ENCODE results near the gene SMIM31. TPM values are rescaled to one million over a fixed set of nuclear protein-coding genes. Genes with fewer than 3 reads are reported as not detected.

Gene SMIM31
- total and polyA plus RNA-seq, 9 of the 15 experiments (the other 6 are each of a cell fraction or from before 2014, with no cell fraction given): not detected

DNA sequence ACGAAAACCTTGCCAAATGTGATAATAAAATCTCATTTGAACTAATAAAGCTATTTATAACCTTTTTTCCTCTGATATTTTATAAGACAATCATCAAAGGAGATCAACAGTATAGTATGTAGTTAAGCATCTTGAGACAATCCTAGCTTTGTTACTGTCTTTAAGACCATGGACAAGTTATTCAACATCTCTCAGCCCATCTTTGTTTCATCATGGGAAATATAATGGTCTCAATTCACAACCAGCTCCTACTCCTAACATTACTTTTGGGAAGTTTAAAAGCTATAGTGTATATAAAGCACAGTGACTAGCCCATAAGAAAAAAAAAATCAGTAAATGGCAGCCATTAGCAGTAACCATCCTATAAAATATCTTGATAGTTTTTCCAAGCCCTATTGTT lies 65.4 kb downstream of the SMIM31 start:
- POLR2A ChIA-PET: no interaction called here
- H2AFZ ChIP-seq (ENCODE audit: low read depth, low read length): no peak overlapping the region
- WGBS (ENCODE audit: insufficient coverage, low coverage, missing lambda C conversion rate): 0% methylated on average over 1 of the region's 1 CpG
- H3K4me1 ChIP-seq (replicated peaks in 1 of 2; ENCODE audit: control insufficient read depth in 2 of 2, insufficient read depth in 2 of 2, low read length in 2 of 2): no peaks in the 10 kb centered on the region
- no peak overlapping the region for H3K4me2 ChIP-seq (ENCODE audit: insufficient read depth, low read length)
- no peaks in the 10 kb centered on the region for H3K36me3 ChIP-seq (ENCODE audit: control insufficient read depth, insufficient read depth, low read length)
- no peak for DNase-seq (ENCODE audit: extremely low read depth in 1 of 4, low spot score in 3 of 4)
- no peaks in the 10 kb centered on the region for H3K9me1 ChIP-seq (ENCODE audit: control insufficient read depth, insufficient read depth, low read length)
- in situ Hi-C loops (cut with MboI) (no loop called here), intact Hi-C loops (cut with micrococcal nuclease) (no loop called here)
- H3K4me3 ChIP-seq: no peak overlapping the region
- CTCF ChIA-PET (ENCODE audit: low intra/inter-chr PET ratio): no interaction called here
- ATAC-seq: no peak
- H3K27me3 ChIP-seq (ENCODE audit: control insufficient read depth in 2 of 2, insufficient read depth in 2 of 2, low read length in 2 of 2): no peaks in the 10 kb centered on the region; a peak in 1 of 5 replicates
- H3K9ac ChIP-seq (ENCODE audit: insufficient read depth in 1 of 2, low read depth in 2 of 2, low read length in 2 of 2): no peak overlapping the region
- H3K9me3 ChIP-seq (replicated peaks; ENCODE audit: control insufficient read depth, insufficient read depth, low read depth, low read length): no peaks in the 10 kb centered on the region
- TF ChIP-seq, protein P1, sequence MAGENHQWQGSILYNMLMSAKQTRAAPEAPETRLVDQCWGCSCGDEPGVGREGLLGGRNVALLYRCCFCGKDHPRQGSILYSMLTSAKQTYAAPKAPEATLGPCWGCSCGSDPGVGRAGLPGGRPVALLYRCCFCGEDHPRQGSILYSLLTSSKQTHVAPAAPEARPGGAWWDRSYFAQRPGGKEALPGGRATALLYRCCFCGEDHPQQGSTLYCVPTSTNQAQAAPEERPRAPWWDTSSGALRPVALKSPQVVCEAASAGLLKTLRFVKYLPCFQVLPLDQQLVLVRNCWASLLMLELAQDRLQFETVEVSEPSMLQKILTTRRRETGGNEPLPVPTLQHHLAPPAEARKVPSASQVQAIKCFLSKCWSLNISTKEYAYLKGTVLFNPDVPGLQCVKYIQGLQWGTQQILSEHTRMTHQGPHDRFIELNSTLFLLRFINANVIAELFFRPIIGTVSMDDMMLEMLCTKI (IDR thresholded peaks at IDR 0.05; ENCODE audit: partially characterized antibody): no peak
- TF ChIP-seq FUS (optimal IDR thresholded peaks at IDR 0.05; ENCODE audit: low read depth, low read length) (no peak), ZNF77 (CRISPR knock-in tag; IDR thresholded peaks at IDR 0.05) (no peak), HEY1 (CRISPR knock-in tag; IDR thresholded peaks at IDR 0.05; ENCODE audit: borderline replicate concordance) (no peak), DNMT1 (IDR thresholded peaks at IDR 0.05) (no peak), HNRNPH1 (optimal IDR thresholded peaks at IDR 0.05; ENCODE audit: low read depth, low read length) (no peak), NR3C1 (CRISPR knock-in tag; IDR thresholded peaks at IDR 0.05) (no peak), ZNF23 (CRISPR knock-in tag; IDR thresholded peaks at IDR 0.05) (no peak), SAFB2 (IDR thresholded peaks at IDR 0.05; ENCODE audit: borderline replicate concordance, low read depth, low read length, severe bottlenecking) (no peak), ZNF217 (CRISPR knock-in tag; IDR thresholded peaks at IDR 0.05) (no peak), HDAC6 (IDR thresholded peaks at IDR 0.05; ENCODE audit: low read depth, low read length) (no peak), BRCA1 (IDR thresholded peaks at IDR 0.05) (no peak), BRCA1 (CRISPR knock-in tag; IDR thresholded peaks at IDR 0.05) (no peak)
- TF ChIP-seq, protein P2, sequence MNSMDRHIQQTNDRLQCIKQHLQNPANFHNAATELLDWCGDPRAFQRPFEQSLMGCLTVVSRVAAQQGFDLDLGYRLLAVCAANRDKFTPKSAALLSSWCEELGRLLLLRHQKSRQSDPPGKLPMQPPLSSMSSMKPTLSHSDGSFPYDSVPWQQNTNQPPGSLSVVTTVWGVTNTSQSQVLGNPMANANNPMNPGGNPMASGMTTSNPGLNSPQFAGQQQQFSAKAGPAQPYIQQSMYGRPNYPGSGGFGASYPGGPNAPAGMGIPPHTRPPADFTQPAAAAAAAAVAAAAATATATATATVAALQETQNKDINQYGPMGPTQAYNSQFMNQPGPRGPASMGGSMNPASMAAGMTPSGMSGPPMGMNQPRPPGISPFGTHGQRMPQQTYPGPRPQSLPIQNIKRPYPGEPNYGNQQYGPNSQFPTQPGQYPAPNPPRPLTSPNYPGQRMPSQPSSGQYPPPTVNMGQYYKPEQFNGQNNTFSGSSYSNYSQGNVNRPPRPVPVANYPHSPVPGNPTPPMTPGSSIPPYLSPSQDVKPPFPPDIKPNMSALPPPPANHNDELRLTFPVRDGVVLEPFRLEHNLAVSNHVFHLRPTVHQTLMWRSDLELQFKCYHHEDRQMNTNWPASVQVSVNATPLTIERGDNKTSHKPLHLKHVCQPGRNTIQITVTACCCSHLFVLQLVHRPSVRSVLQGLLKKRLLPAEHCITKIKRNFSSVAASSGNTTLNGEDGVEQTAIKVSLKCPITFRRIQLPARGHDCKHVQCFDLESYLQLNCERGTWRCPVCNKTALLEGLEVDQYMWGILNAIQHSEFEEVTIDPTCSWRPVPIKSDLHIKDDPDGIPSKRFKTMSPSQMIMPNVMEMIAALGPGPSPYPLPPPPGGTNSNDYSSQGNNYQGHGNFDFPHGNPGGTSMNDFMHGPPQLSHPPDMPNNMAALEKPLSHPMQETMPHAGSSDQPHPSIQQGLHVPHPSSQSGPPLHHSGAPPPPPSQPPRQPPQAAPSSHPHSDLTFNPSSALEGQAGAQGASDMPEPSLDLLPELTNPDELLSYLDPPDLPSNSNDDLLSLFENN (IDR thresholded peaks at IDR 0.05; ENCODE audit: low read depth in 2 of 2, low read length in 2 of 2): no peak
- TF ChIP-seq, protein P3, sequence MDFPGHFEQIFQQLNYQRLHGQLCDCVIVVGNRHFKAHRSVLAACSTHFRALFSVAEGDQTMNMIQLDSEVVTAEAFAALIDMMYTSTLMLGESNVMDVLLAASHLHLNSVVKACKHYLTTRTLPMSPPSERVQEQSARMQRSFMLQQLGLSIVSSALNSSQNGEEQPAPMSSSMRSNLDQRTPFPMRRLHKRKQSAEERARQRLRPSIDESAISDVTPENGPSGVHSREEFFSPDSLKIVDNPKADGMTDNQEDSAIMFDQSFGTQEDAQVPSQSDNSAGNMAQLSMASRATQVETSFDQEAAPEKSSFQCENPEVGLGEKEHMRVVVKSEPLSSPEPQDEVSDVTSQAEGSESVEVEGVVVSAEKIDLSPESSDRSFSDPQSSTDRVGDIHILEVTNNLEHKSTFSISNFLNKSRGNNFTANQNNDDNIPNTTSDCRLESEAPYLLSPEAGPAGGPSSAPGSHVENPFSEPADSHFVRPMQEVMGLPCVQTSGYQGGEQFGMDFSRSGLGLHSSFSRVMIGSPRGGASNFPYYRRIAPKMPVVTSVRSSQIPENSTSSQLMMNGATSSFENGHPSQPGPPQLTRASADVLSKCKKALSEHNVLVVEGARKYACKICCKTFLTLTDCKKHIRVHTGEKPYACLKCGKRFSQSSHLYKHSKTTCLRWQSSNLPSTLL (IDR thresholded peaks at IDR 0.05): no peak
- BruUV-seq (replicated peaks): no TSS peak
- FAIRE-seq: no peak
- no peaks in the 10 kb centered on the region for H3K79me2 ChIP-seq (ENCODE audit: control insufficient read depth, insufficient read depth, low read length)
- H3K27ac ChIP-seq (ENCODE audit: extremely low read depth, low read depth, low read length): no peak overlapping the region
- H4K20me1 ChIP-seq (replicated peaks; ENCODE audit: control insufficient read depth, insufficient read depth, low read length): no peaks in the 10 kb centered on the region
